HepG2 (cell line): ENCODE data around the gene ZIM2. TPM values are rescaled to one million over a fixed set of nuclear protein-coding genes. Genes with fewer than 3 reads are reported as not detected.

Experiments used
- ARHGAP35 ChIP-seq: sonication (generic); formaldehyde crosslinking; IDR thresholded peaks from 2 replicates; pipeline ENCODE4 v1.9.0; 2022; ENCODE audit warnings: mild to moderate bottlenecking, inconsistent platforms, moderate library complexity, missing genetic modification reagents, borderline replicate concordance
- BCL6 ChIP-seq: IDR thresholded peaks from 2 replicates; pipeline ENCODE4 v1.6.1; 2016; ENCODE audit warnings: missing genetic modification reagents, missing compliant biosample characterization
- CHD2 ChIP-seq: IDR thresholded peaks from 2 replicates; pipeline ENCODE4 v1.6.1; 2011; ENCODE audit warnings: low read depth, low read length, improper control_type of control experiment
- FOXA1 ChIP-seq, 2 experiments: fragments of 450-650 bp in 1 of 2; sonication (generic) in 1 of 2; formaldehyde crosslinking in 1 of 2; IDR thresholded peaks; 2 replicates each; pipeline versions ENCODE4 v1.4.0 to v1.6.1; 2016 to 2020; ENCODE audit warnings: missing genetic modification reagents in 1 of 2
- HOXA3 ChIP-seq: sonication (generic); formaldehyde crosslinking; IDR thresholded peaks from 2 replicates; pipeline ENCODE4 v1.5.0; 2020; ENCODE audit warnings: missing genetic modification reagents
- IRF2 ChIP-seq: IDR thresholded peaks from 2 replicates; pipeline ENCODE4 v1.6.1; 2018; ENCODE audit warnings: missing genetic modification reagents, missing compliant biosample characterization
- KDM5B ChIP-seq: sonication (generic); formaldehyde crosslinking; IDR thresholded peaks from 2 replicates; pipeline ENCODE4 v1.4.0; 2020; ENCODE audit warnings: missing genetic modification reagents, mild to moderate bottlenecking, borderline replicate concordance
- MED1 ChIP-seq: sonication (generic); formaldehyde crosslinking; IDR thresholded peaks from 2 replicates; pipeline ENCODE4 v1.4.0; 2020; ENCODE audit warnings: missing genetic modification reagents
- NFIC ChIP-seq: IDR thresholded peaks from 2 replicates; pipeline ENCODE4 v1.6.1; 2012; ENCODE audit warnings: mild to moderate bottlenecking, low read length, inconsistent platforms
- NR2F6 ChIP-seq, 2 experiments: IDR thresholded peaks; 2 replicates each; pipeline ENCODE4 v1.6.1; 2016; ENCODE audit warnings: antibody characterized with exemption in 1 of 2, mild to moderate bottlenecking in 1 of 2
- PATZ1 ChIP-seq: sonication (generic); formaldehyde crosslinking; IDR thresholded peaks from 2 replicates; pipeline ENCODE4 v1.4.0; 2020; ENCODE audit warnings: missing genetic modification reagents
- PPARG ChIP-seq: conservative IDR thresholded peaks from 2 replicates; pipeline ENCODE4 v1.6.1; 2016; ENCODE audit warnings: missing biosample characterization, missing genetic modification reagents
- SPEN ChIP-seq: sonication (generic); formaldehyde crosslinking; IDR thresholded peaks from 2 replicates; pipeline ENCODE4 v1.5.1; 2020; ENCODE audit warnings: low read depth, mild to moderate bottlenecking, missing genetic modification reagents
- ZBTB46 ChIP-seq: sonication (generic); formaldehyde crosslinking; IDR thresholded peaks from 2 replicates; pipeline ENCODE4 v1.4.0; 2020; ENCODE audit warnings: mild to moderate bottlenecking, missing genetic modification reagents, borderline replicate concordance
- ZIK1 ChIP-seq: sonication (generic); formaldehyde crosslinking; IDR thresholded peaks from 2 replicates; pipeline ENCODE4 v1.5.0; 2020; ENCODE audit warnings: mild to moderate bottlenecking, low read depth, missing genetic modification reagents, borderline replicate concordance
- ZMYM3 ChIP-seq: sonication (generic); formaldehyde crosslinking; IDR thresholded peaks from 2 replicates; pipeline ENCODE4 v1.5.1; 2020; ENCODE audit warnings: mild to moderate bottlenecking, missing genetic modification reagents
- ZNF124 ChIP-seq: sonication (generic); formaldehyde crosslinking; IDR thresholded peaks from 2 replicates; pipeline ENCODE4 v1.4.0; 2020; ENCODE audit warnings: missing genetic modification reagents
- ZNF138 ChIP-seq: sonication (generic); formaldehyde crosslinking; IDR thresholded peaks from 2 replicates; pipeline ENCODE4 v1.5.0; 2020; ENCODE audit warnings: mild to moderate bottlenecking, low read depth, missing genetic modification reagents
- ZNF225 ChIP-seq: sonication (generic); formaldehyde crosslinking; IDR thresholded peaks from 2 replicates; pipeline ENCODE4 v1.4.0; 2020; ENCODE audit warnings: mild to moderate bottlenecking, missing genetic modification reagents
- ZNF589 ChIP-seq: sonication (generic); formaldehyde crosslinking; conservative IDR thresholded peaks from 2 replicates; pipeline ENCODE4 v1.8.0; 2022; ENCODE audit warnings: mild to moderate bottlenecking, moderate library complexity, missing genetic modification reagents
- ZNF775 ChIP-seq: sonication (generic); formaldehyde crosslinking; IDR thresholded peaks from 2 replicates; pipeline ENCODE4 v1.4.0; 2020; ENCODE audit warnings: missing genetic modification reagents, mild to moderate bottlenecking, moderate library complexity, borderline replicate concordance
- polyA plus RNA-seq, 8 experiments: library from polyadenylated mRNA; depleted of rRNA in 3 of 8; stranded (reverse) in 7 of 8; unstranded in 1 of 8; fragments of >200 nt; fragmentation: Illumina TruSeq in 4 of 8; extraction: Trizol in 4 of 8; gene quantifications; 2 replicates each; pipeline versions ENCODE4 v1.2.1 to v1.2.3, GENCODE V29; 2011 to 2016; ENCODE audit warnings: low read depth in 4 of 8, missing spikeins in 1 of 8, mixed read lengths in 1 of 8; ENCODE audit not compliant: insufficient read depth in 1 of 8
- total RNA-seq, 5 experiments: library from RNA; depleted of rRNA; stranded (reverse); fragments of >200 nt; fragmentation: Illumina TruSeq; extraction: Trizol; gene quantifications; 2 replicates each; pipeline ENCODE4 v1.2.3, GENCODE V29; 2016; ENCODE audit warnings: low read depth in 1 of 5
- TF ChIP-seq, protein P1 (sequence below): sonication (generic); formaldehyde crosslinking; IDR thresholded peaks from 2 replicates; pipeline ENCODE4 v1.9.0; 2022; ENCODE audit warnings: missing genetic modification reagents, mild to moderate bottlenecking, borderline replicate concordance
- TF ChIP-seq, protein P2 (sequence below): sonication (generic); formaldehyde crosslinking; IDR thresholded peaks from 2 replicates; pipeline ENCODE4 v1.8.1; 2023; ENCODE audit warnings: mild to moderate bottlenecking, missing genetic modification reagents, borderline replicate concordance

ZIM2 gene
- total and polyA plus RNA-seq, 2 of the 13 experiments (the other 11 are each of a cell fraction or from before 2014, with no cell fraction given), result 7.2 to 10.3 TPM

- TF ChIP-seq ZNF589 (CRISPR knock-in tag) (no peak), MED1 (CRISPR knock-in tag) (peak; percentile 82), ZNF225 (no peak), SPEN (CRISPR knock-in tag) (0 out of 2 replicates have a peak, but pooled peaks have one; percentile 22), KDM5B (CRISPR knock-in tag) (0 out of 2 replicates have a peak, but pooled peaks have one; percentile 10), ZBTB46 (CRISPR knock-in tag) (no peak), HOXA3 (peak; percentile 56; the same call in 1 of the 2 replicates), ARHGAP35 (CRISPR knock-in tag) (no peak), ZNF138 (CRISPR knock-in tag) (no peak), NFIC (peak; percentile 72), CHD2 (no peak), BCL6 (CRISPR knock-in tag) (peak; percentile 13; the same call in 1 of the 2 replicates), PATZ1 (CRISPR knock-in tag) (peak; percentile 64), PPARG (CRISPR knock-in tag) (peak; percentile 46; the same call in 1 of the 2 replicates), ZMYM3 (CRISPR knock-in tag) (no peak), FOXA1 (IDR thresholded peaks at IDR 0.05) (no peak), FOXA1 (CRISPR knock-in tag; IDR thresholded peaks at IDR 0.05) (no peak; the same call in 1 of the 2 replicates), ZNF124 (CRISPR knock-in tag) (no peak), ZIK1 (no peak), ZNF775 (no peak), NR2F6 (IDR thresholded peaks at IDR 0.05) (peak; percentile 92), NR2F6 (CRISPR knock-in tag; IDR thresholded peaks at IDR 0.05) (peak; percentile 86), IRF2 (CRISPR knock-in tag) (no peak)
- TF ChIP-seq, protein P1, sequence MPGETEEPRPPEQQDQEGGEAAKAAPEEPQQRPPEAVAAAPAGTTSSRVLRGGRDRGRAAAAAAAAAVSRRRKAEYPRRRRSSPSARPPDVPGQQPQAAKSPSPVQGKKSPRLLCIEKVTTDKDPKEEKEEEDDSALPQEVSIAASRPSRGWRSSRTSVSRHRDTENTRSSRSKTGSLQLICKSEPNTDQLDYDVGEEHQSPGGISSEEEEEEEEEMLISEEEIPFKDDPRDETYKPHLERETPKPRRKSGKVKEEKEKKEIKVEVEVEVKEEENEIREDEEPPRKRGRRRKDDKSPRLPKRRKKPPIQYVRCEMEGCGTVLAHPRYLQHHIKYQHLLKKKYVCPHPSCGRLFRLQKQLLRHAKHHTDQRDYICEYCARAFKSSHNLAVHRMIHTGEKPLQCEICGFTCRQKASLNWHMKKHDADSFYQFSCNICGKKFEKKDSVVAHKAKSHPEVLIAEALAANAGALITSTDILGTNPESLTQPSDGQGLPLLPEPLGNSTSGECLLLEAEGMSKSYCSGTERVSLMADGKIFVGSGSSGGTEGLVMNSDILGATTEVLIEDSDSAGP, result peak; percentile 36; the same call in 1 of the 2 replicates
- TF ChIP-seq, protein P2, sequence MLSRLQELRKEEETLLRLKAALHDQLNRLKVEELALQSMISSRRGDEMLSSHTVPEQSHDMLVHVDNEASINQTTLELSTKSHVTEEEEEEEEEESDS (CRISPR knock-in tag), result no peak
Measured at GRCh38 chr19:56885173-56885985, 44.9 kb upstream of the ZIM2 start (continued).
